ENCODE measurements around the gene TBX20. TPM values are rescaled to one million over a fixed set of nuclear protein-coding genes. Genes with fewer than 3 reads are reported as not detected.
A peak's percentile ranks its signal among the peaks of the same experiment; 100 is the strongest.
"Not testable (repeated sequence)": the region's sequence is repeated elsewhere in the genome, so short reads cannot be mapped to it uniquely, and the experiment has no call there.

Gene TBX20
- total RNA-seq, 1 donor: 6.4 TPM

GRCh38 chr7:35232994-35233393, 20.9 kb downstream of the TBX20 start:
- no peak for DNase-seq (ENCODE audit: low read depth)
- no peak for TF ChIP-seq CTCF (IDR thresholded peaks at IDR 0.05; ENCODE audit: insufficient read depth, low read length)
- H3K4me3 ChIP-seq (ENCODE audit: low read depth, low read length): no peak overlapping the region

- not testable (repeated sequence) for DNase-seq (ENCODE audit: low read depth); H3K4me3 ChIP-seq (ENCODE audit: low read depth, low read length)
These were observed 22.7 kb downstream of the TBX20 start for GRCh38 chr7:35231221-35231620.

- H3K4me3 ChIP-seq (ENCODE audit: low read depth, low read length); DNase-seq (ENCODE audit: low read depth): not testable (repeated sequence)
These were observed 24.7 kb downstream of the TBX20 start for GRCh38 chr7:35229116-35229780.

- not testable (repeated sequence) for DNase-seq (ENCODE audit: low read depth)
These were observed 25.3 kb downstream of the TBX20 start for GRCh38 chr7:35228496-35229051.

GRCh38 chr7:35227438-35227837, 26.5 kb downstream of the TBX20 start:
- not testable (repeated sequence) for H3K4me3 ChIP-seq (ENCODE audit: low read depth, low read length)
- peak; percentile 26 for DNase-seq (ENCODE audit: low read depth)

More at GRCh38 chr7:35228496-35229051, 25.3 kb downstream of the TBX20 start:
- H3K4me3 ChIP-seq (ENCODE audit: low read depth, low read length): not testable (repeated sequence)

GRCh38 chr7:35222445-35222844, 31.5 kb downstream of the TBX20 start:
- not testable (repeated sequence) for H3K4me3 ChIP-seq (ENCODE audit: low read depth, low read length); DNase-seq (ENCODE audit: low read depth)

GRCh38 chr7:35220176-35220575, 33.7 kb downstream of the TBX20 start:
- not testable (repeated sequence) for H3K4me3 ChIP-seq (ENCODE audit: low read depth, low read length); DNase-seq (ENCODE audit: low read depth)

GRCh38 chr7:35216033-35216432, 37.9 kb downstream of the TBX20 start:
- DNase-seq (ENCODE audit: low read depth); H3K4me3 ChIP-seq (ENCODE audit: low read depth, low read length): not testable (repeated sequence)

GRCh38 chr7:35215063-35215462, 38.8 kb downstream of the TBX20 start:
- not testable (repeated sequence) for DNase-seq (ENCODE audit: low read depth); H3K4me3 ChIP-seq (ENCODE audit: low read depth, low read length)

- DNase-seq (ENCODE audit: low read depth); H3K4me3 ChIP-seq (ENCODE audit: low read depth, low read length): not testable (repeated sequence)
These were observed 47.0 kb downstream of the TBX20 start for GRCh38 chr7:35206924-35207323.

GRCh38 chr7:35204850-35205249, 49.0 kb downstream of the TBX20 start:
- H3K4me3 ChIP-seq (ENCODE audit: low read depth, low read length); DNase-seq (ENCODE audit: low read depth): not testable (repeated sequence)

GRCh38 chr7:35204031-35204430, 49.9 kb downstream of the TBX20 start:
- H3K4me3 ChIP-seq (ENCODE audit: low read depth, low read length); DNase-seq (ENCODE audit: low read depth): not testable (repeated sequence)

GRCh38 chr7:35202353-35202752, 51.5 kb downstream of the TBX20 start:
- not testable (repeated sequence) for DNase-seq (ENCODE audit: low read depth); H3K4me3 ChIP-seq (ENCODE audit: low read depth, low read length)

- not testable (repeated sequence) for H3K4me3 ChIP-seq (ENCODE audit: low read depth, low read length); DNase-seq (ENCODE audit: low read depth)
These were observed 53.7 kb downstream of the TBX20 start for GRCh38 chr7:35200170-35200569.

- not testable (repeated sequence) for H3K4me3 ChIP-seq (ENCODE audit: low read depth, low read length)
- peak; percentile 72 for DNase-seq (ENCODE audit: low read depth)
These were observed 55.3 kb downstream of the TBX20 start for GRCh38 chr7:35198370-35199140.

GRCh38 chr7:35191571-35191970, 62.3 kb downstream of the TBX20 start:
- not testable (repeated sequence) for DNase-seq (ENCODE audit: low read depth)

GRCh38 chr7:35190146-35190773, 63.6 kb downstream of the TBX20 start:
- not testable (repeated sequence) for DNase-seq (ENCODE audit: low read depth); H3K4me3 ChIP-seq (ENCODE audit: low read depth, low read length)

More at GRCh38 chr7:35191571-35191970, 62.3 kb downstream of the TBX20 start:
- H3K4me3 ChIP-seq (ENCODE audit: low read depth, low read length): not testable (repeated sequence)

GRCh38 chr7:35186751-35187150, 67.1 kb downstream of the TBX20 start:
- H3K4me3 ChIP-seq (ENCODE audit: low read depth, low read length): peak overlapping the region; percentile 64
- peak; percentile 33 for DNase-seq (ENCODE audit: low read depth)
